HUES64 (cell line): Measurements from ENCODE around the gene CLDN2.

Experiments
- H3K27ac ChIP-seq: 2 replicates; pipeline ENCODE4 v1.7.0; 2013; ENCODE audit warnings: low read depth, low read length, inconsistent platforms
- H3K27me3 ChIP-seq: 2 replicates; pipeline ENCODE4 v1.6.1; 2013; ENCODE audit warnings: mild to moderate bottlenecking, low read length; ENCODE audit not compliant: insufficient read depth
- H3K36me3 ChIP-seq: 2 replicates; pipeline ENCODE4 v1.6.1; 2013; ENCODE audit warnings: mild to moderate bottlenecking, low read length; ENCODE audit not compliant: insufficient read depth
- H3K4me1 ChIP-seq: 2 replicates; pipeline ENCODE4 v1.6.1; 2013; ENCODE audit warnings: mild to moderate bottlenecking, low read length, moderate library complexity; ENCODE audit not compliant: insufficient read depth
- H3K4me3 ChIP-seq: 2 replicates; pipeline ENCODE4 v1.5.1; 2013; ENCODE audit warnings: mild to moderate bottlenecking, low read length, moderate library complexity
- H3K9ac ChIP-seq: 2 replicates; pipeline ENCODE4 v1.6.1; 2013; ENCODE audit warnings: mild to moderate bottlenecking, low read depth, low read length
- H3K9me3 ChIP-seq: 2 replicates; pipeline ENCODE4 v1.6.1; 2013; ENCODE audit warnings: low read depth, low read length; ENCODE audit not compliant: insufficient read depth
- WGBS: fragments of 150-250, 120-280 bp; methylation state at CpG from one replicate; pipeline ENCODE4 v1.1.7; 2013; ENCODE audit warnings: missing lambda C conversion rate; 5-methylcytosine and 5-hydroxymethylcytosine counted together

The CLDN2 gene

GRCh38 chrX:106948641-106949040, 28.4 kb downstream of the CLDN2 start:
- Histone ChIP-seq H3K27ac (no peak overlapping the region), H3K27me3 (no peaks in the 10 kb centered on the region), H3K9me3 (no peaks in the 10 kb centered on the region), H3K4me1 (no peaks in the 10 kb centered on the region), H3K36me3 (no peaks in the 10 kb centered on the region), H3K9ac (no peak overlapping the region), H3K4me3 (no peak overlapping the region)
- 100% methylated on average over 1 of the region's 3 CpGs for WGBS

GRCh38 chrX:106949366-106949765, 29.2 kb downstream of the CLDN2 start:
- no peak overlapping the region for H3K27ac ChIP-seq
- no peak overlapping the region for H3K9ac ChIP-seq
- H3K4me1 ChIP-seq, result no peaks in the 10 kb centered on the region
- H3K27me3 ChIP-seq, result no peaks in the 10 kb centered on the region
- no peaks in the 10 kb centered on the region for H3K9me3 ChIP-seq
- no peaks in the 10 kb centered on the region; the same call in 1 of the 2 replicates for H3K36me3 ChIP-seq
- WGBS, result no CpG with 5 or more reads among the region's 1 CpG
- H3K4me3 ChIP-seq, result no peak overlapping the region

GRCh38 chrX:106950381-106950780, 30.2 kb downstream of the CLDN2 start:
- no peak overlapping the region for H3K9ac ChIP-seq
- no peak overlapping the region for H3K4me3 ChIP-seq

GRCh38 chrX:106951230-106951629, 31.0 kb downstream of the CLDN2 start:
- WGBS, result 91% methylated on average over 4 of the region's 6 CpGs
- Histone ChIP-seq H3K27me3 (no peaks in the 10 kb centered on the region), H3K4me3 (no peak overlapping the region), H3K9ac (no peak overlapping the region), H3K9me3 (no peaks in the 10 kb centered on the region), H3K4me1 (no peaks in the 10 kb centered on the region), H3K27ac (no peak overlapping the region), H3K36me3 (no peaks in the 10 kb centered on the region; the same call in 1 of the 2 replicates)

More at GRCh38 chrX:106950381-106950780, 30.2 kb downstream of the CLDN2 start:
- no peaks in the 10 kb centered on the region for H3K9me3 ChIP-seq
- H3K4me1 ChIP-seq, result no peaks in the 10 kb centered on the region
- H3K27me3 ChIP-seq, result no peaks in the 10 kb centered on the region
- no peaks in the 10 kb centered on the region; the same call in 1 of the 2 replicates for H3K36me3 ChIP-seq
- H3K27ac ChIP-seq, result no peak overlapping the region
- 88% methylated on average over 1 of the region's 2 CpGs for WGBS

- no peaks in the 10 kb centered on the region for H3K9me3 ChIP-seq
Observed at GRCh38 chrX:106952089-106952488, 31.9 kb downstream of the CLDN2 start.

GRCh38 chrX:106952538-106952937, 32.3 kb downstream of the CLDN2 start:
- no peaks in the 10 kb centered on the region for H3K27me3 ChIP-seq
- no peak overlapping the region for H3K9ac ChIP-seq
- WGBS, result 88% methylated on average over 1 of the region's 2 CpGs
- H3K27ac ChIP-seq, result no peak overlapping the region
- H3K4me1 ChIP-seq, result no peaks in the 10 kb centered on the region
- no peaks in the 10 kb centered on the region; the same call in 1 of the 2 replicates for H3K36me3 ChIP-seq
- no peak overlapping the region for H3K4me3 ChIP-seq
- H3K9me3 ChIP-seq, result no peaks in the 10 kb centered on the region

More at GRCh38 chrX:106952089-106952488, 31.9 kb downstream of the CLDN2 start:
- 99% methylated on average over 3 of the region's 3 CpGs for WGBS
- no peaks in the 10 kb centered on the region for H3K27me3 ChIP-seq
- no peak overlapping the region for H3K27ac ChIP-seq
- no peak overlapping the region for H3K9ac ChIP-seq
- H3K4me3 ChIP-seq, result no peak overlapping the region
- H3K36me3 ChIP-seq, result no peaks in the 10 kb centered on the region; the same call in 1 of the 2 replicates
- H3K4me1 ChIP-seq, result no peaks in the 10 kb centered on the region

- Histone ChIP-seq H3K4me1 (no peaks in the 10 kb centered on the region), H3K27me3 (no peaks in the 10 kb centered on the region), H3K27ac (no peak overlapping the region), H3K4me3 (no peak overlapping the region), H3K36me3 (no peaks in the 10 kb centered on the region; the same call in 1 of the 2 replicates), H3K9ac (no peak overlapping the region), H3K9me3 (no peaks in the 10 kb centered on the region)
- WGBS, result no CpG with 5 or more reads among the region's 1 CpG
Observed at GRCh38 chrX:106952988-106953387, 32.8 kb downstream of the CLDN2 start.

- Histone ChIP-seq H3K4me1 (no peaks in the 10 kb centered on the region), H3K36me3 (no peaks in the 10 kb centered on the region; the same call in 1 of the 2 replicates), H3K9me3 (no peaks in the 10 kb centered on the region), H3K4me3 (no peak overlapping the region), H3K27ac (no peak overlapping the region), H3K9ac (no peak overlapping the region), H3K27me3 (no peaks in the 10 kb centered on the region)
- WGBS, result 98% methylated on average over 3 of the region's 4 CpGs
Observed at GRCh38 chrX:106954041-106954440, 33.8 kb downstream of the CLDN2 start.

GRCh38 chrX:106955004-106955772, 35.0 kb downstream of the CLDN2 start:
- no peaks in the 10 kb centered on the region for H3K27me3 ChIP-seq
- no CpG with 5 or more reads among the region's 1 CpG for WGBS
- H3K4me1 ChIP-seq, result no peaks in the 10 kb centered on the region
- no peak overlapping the region for H3K27ac ChIP-seq
- no peak overlapping the region for H3K9ac ChIP-seq
- no peak overlapping the region for H3K4me3 ChIP-seq
- H3K36me3 ChIP-seq, result no peaks in the 10 kb centered on the region; the same call in 1 of the 2 replicates
- H3K9me3 ChIP-seq, result no peaks in the 10 kb centered on the region

GRCh38 chrX:106957856-106958255, 37.7 kb downstream of the CLDN2 start:
- no peaks in the 10 kb centered on the region for H3K4me1 ChIP-seq
- no peak overlapping the region for H3K4me3 ChIP-seq
- no peaks in the 10 kb centered on the region for H3K27me3 ChIP-seq
- no peaks in the 10 kb centered on the region for H3K9me3 ChIP-seq
- no peak overlapping the region for H3K9ac ChIP-seq
- H3K36me3 ChIP-seq, result peaks cover 3% of the 10 kb centered on the region; the same call in 1 of the 2 replicates
- 90% methylated on average over 1 of the region's 1 CpG for WGBS
- H3K27ac ChIP-seq, result no peak overlapping the region

GRCh38 chrX:106959901-106960300, 39.7 kb downstream of the CLDN2 start:
- H3K27me3 ChIP-seq, result no peaks in the 10 kb centered on the region
- H3K4me3 ChIP-seq, result no peak overlapping the region
- peaks cover 3% of the 10 kb centered on the region; the same call in 1 of the 2 replicates for H3K36me3 ChIP-seq
- no peak overlapping the region for H3K27ac ChIP-seq
- 74% methylated on average over 2 of the region's 2 CpGs for WGBS
- no peak overlapping the region for H3K9ac ChIP-seq
- H3K4me1 ChIP-seq, result no peaks in the 10 kb centered on the region
- H3K9me3 ChIP-seq, result no peaks in the 10 kb centered on the region
